Lung (tissue), 12 donors: ENCODE measurements around the gene ERMARD. TPM values are rescaled to one million over a fixed set of nuclear protein-coding genes. Genes with fewer than 3 reads are reported as not detected.

Experiments used
- ATAC-seq: fragments of 200-7000 bp; cut with Tn5 transposase; one replicate; pipeline ENCODE4 v1.9.1; 2020; ENCODE audit warnings: moderate number of reproducible peaks; ENCODE audit not compliant: insufficient read depth, low FRiP score
- DNase-seq, 3 donors: peaks; one replicate each; pipeline ENCODE4 v3.0.0-alpha.2; 2013 to 2017
- H3K27ac ChIP-seq, 2 donors: one replicate each; pipeline ENCODE4 v1.5.1; 2013; ENCODE audit warnings: mild to moderate bottlenecking in 2 of 2, moderate library complexity in 2 of 2, control low read depth in 1 of 2, inconsistent platforms in 1 of 2, low read depth in 1 of 2, low read length in 1 of 2
- H3K27me3 ChIP-seq, 3 donors: one replicate each; pipeline ENCODE4 v1.5.1; 2013; ENCODE audit warnings: low read length in 2 of 3; ENCODE audit not compliant: control insufficient read depth in 3 of 3, insufficient read depth in 3 of 3
- H3K36me3 ChIP-seq, 4 donors: one replicate each; pipeline ENCODE4 v1.5.1; 2013; ENCODE audit warnings: low read length in 4 of 4, mild to moderate bottlenecking in 1 of 4, moderate library complexity in 1 of 4; ENCODE audit not compliant: control insufficient read depth in 4 of 4, insufficient read depth in 4 of 4
- H3K4me1 ChIP-seq, 5 donors: one replicate each; pipeline ENCODE4 v1.5.1; 2013; ENCODE audit warnings: low read length in 5 of 5, mild to moderate bottlenecking in 2 of 5, moderate library complexity in 1 of 5; ENCODE audit not compliant: control insufficient read depth in 5 of 5, insufficient read depth in 5 of 5
- H3K4me3 ChIP-seq: one replicate; pipeline ENCODE4 v1.5.1; 2013; ENCODE audit warnings: mild to moderate bottlenecking, control low read depth, moderate library complexity
- H3K9ac ChIP-seq, 2 donors: one replicate each; pipeline ENCODE4 v1.5.1; 2013; ENCODE audit warnings: low read length in 2 of 2, control low read depth in 1 of 2; ENCODE audit not compliant: insufficient read depth in 1 of 2
- H3K9me3 ChIP-seq, 4 donors: one replicate each; pipeline ENCODE4 v1.5.1; 2013; ENCODE audit warnings: low read length in 3 of 4, mild to moderate bottlenecking in 1 of 4, moderate library complexity in 1 of 4; ENCODE audit not compliant: control insufficient read depth in 4 of 4, insufficient read depth in 3 of 4
- WGBS, 2 donors: extraction: QIAGEN DNeasy Blood & Tissue Kit; methylation state at CpG; one replicate each; pipeline ENCODE4 v1.1.7; 2013; 5-methylcytosine and 5-hydroxymethylcytosine counted together
- polyA plus RNA-seq, 2 donors: library from polyadenylated mRNA; stranded (reverse); fragments of 200-250 nt; gene quantifications; one replicate each; pipeline ENCODE4 v1.2.1, GENCODE V29; 2013
- total RNA-seq, 2 donors: library from RNA; depleted of rRNA in 1 of 2; stranded (reverse); fragments of >200 nt in 1 of 2; gene quantifications; one replicate each; pipeline ENCODE4 v1.2.1, GENCODE V29; 2014 to 2021
- TF ChIP-seq, protein P1 (sequence below): IDR thresholded peaks from 2 replicates; pipeline ENCODE4 v1.5.1; 2012; ENCODE audit warnings: mild to moderate bottlenecking; ENCODE audit errors: control extremely low read depth, extremely low read depth
- donor health status: control.
- donor health status: control.
- donor health status: Bipolar disorder and iron deficiency.
- donor health status: healthy.
- donor health status: DM: yes; HTN: yes; CAD: no.

The ERMARD gene
- total and polyA plus RNA-seq, 4 donors = 18.7 to 55.3 (median 32.9) TPM

DNA sequence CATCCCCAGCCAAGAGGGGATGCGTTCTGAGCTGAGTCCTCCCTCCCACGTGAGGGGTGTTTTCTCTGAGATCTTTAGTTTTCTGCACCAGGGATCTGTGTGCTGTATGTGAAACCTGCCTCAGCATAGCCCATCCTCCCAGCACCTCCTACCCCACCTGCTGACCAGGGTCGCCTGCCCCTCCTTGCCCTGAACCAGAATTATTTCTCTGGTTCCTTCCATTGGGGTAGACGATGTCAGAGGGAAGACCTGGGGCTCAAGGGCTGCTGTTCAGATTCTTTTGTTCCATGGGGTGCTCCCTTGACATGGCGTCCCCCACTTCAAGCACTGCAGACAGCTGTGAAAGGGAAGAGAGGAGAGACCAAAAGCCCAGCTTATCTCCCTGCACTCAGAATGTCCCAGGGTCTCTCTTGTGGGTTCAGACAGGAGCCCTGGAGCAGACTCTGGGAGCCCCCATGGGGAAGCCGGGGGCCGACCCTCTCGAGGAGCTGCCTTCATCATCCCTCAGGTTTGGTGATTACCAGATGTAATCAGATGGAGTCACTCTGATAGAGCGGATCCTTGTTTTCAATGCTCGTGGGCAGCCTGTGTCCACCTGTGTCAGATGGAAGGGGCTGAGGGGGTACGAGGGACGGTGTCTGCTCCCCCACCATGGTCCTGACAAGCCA lies 74.3 kb downstream of the ERMARD start:
- ATAC-seq = no peak
- no peak for DNase-seq
- Histone ChIP-seq H3K27ac (no peak overlapping the region), H3K9me3 (no peaks in the 10 kb centered on the region), H3K4me3 (no peak overlapping the region), H3K27me3 (peaks cover 0 to 2% (median 0%) of the 10 kb centered on the region in 3 donors), H3K9ac (no peak overlapping the region), H3K4me1 (no peaks in the 10 kb centered on the region), H3K36me3 (no peaks in the 10 kb centered on the region)
- TF ChIP-seq, protein P1, sequence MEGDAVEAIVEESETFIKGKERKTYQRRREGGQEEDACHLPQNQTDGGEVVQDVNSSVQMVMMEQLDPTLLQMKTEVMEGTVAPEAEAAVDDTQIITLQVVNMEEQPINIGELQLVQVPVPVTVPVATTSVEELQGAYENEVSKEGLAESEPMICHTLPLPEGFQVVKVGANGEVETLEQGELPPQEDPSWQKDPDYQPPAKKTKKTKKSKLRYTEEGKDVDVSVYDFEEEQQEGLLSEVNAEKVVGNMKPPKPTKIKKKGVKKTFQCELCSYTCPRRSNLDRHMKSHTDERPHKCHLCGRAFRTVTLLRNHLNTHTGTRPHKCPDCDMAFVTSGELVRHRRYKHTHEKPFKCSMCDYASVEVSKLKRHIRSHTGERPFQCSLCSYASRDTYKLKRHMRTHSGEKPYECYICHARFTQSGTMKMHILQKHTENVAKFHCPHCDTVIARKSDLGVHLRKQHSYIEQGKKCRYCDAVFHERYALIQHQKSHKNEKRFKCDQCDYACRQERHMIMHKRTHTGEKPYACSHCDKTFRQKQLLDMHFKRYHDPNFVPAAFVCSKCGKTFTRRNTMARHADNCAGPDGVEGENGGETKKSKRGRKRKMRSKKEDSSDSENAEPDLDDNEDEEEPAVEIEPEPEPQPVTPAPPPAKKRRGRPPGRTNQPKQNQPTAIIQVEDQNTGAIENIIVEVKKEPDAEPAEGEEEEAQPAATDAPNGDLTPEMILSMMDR = no peak
- 87 to 88% methylated on average over 12 of the region's 12 CpGs for WGBS, 2 donors

DNA sequence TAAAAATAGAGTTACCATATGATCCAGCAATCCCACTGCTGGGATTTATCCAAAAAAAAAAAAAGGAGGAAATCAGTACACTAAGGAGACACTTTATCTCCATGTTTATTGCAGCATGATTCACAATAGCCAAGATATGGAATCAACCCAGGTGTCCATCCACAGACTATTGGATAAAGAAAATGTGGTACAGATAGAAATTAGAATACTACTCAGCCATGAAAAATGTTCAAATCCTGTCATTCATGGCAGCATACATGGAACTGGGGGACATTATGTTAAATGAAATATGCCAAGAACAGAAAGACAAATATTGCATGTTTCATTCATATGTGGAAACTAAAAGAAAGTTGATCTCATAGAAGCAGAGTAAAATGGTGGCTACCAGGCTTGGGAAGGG lies 75.3 kb downstream of the ERMARD start:
- no peak overlapping the region for H3K4me3 ChIP-seq
- ATAC-seq = no peak
- H3K9me3 ChIP-seq = no peaks in the 10 kb centered on the region
- DNase-seq = no peak
- H3K4me1 ChIP-seq = no peaks in the 10 kb centered on the region
- no peak overlapping the region for H3K27ac ChIP-seq
- H3K36me3 ChIP-seq = no peaks in the 10 kb centered on the region
- peaks cover 0 to 6% (median 0%) of the 10 kb centered on the region in 3 donors for H3K27me3 ChIP-seq
- H3K9ac ChIP-seq = no peak overlapping the region
- TF ChIP-seq, protein P1 = no peak

DNA sequence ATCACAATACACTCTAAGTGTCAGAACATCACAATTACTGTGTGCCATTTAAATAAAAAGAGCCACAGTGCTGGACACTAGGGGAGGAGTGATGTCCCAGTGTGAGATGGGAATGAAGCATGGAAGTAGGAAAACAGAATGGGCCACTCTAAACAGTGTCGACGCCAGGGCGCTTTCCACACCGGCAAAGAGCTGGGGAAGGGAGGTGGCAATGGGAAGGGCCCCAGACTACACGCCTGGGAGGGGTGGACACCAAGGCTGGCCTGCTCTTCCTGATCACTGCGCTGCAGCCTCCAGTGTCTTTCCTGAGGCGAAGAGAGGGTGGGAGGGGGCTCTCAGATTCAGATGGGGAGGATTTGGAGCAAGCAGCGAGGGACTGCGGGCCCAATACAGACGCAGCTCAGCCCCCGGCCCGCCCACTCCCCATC lies 75.9 kb downstream of the ERMARD start:
- Histone ChIP-seq H3K4me3 (no peak overlapping the region), H3K27me3 (peaks cover 0 to 6% (median 0%) of the 10 kb centered on the region in 3 donors), H3K36me3 (no peaks in the 10 kb centered on the region), H3K27ac (no peak overlapping the region), H3K9ac (no peak overlapping the region), H3K9me3 (no peaks in the 10 kb centered on the region), H3K4me1 (peaks cover 0 to 4% (median 0%) of the 10 kb centered on the region in 5 donors)
- DNase-seq (no peak), ATAC-seq (no peak)
- 62 to 69% methylated on average over 12 of the region's 12 CpGs for WGBS, 2 donors
- TF ChIP-seq, protein P1 = no peak

DNA sequence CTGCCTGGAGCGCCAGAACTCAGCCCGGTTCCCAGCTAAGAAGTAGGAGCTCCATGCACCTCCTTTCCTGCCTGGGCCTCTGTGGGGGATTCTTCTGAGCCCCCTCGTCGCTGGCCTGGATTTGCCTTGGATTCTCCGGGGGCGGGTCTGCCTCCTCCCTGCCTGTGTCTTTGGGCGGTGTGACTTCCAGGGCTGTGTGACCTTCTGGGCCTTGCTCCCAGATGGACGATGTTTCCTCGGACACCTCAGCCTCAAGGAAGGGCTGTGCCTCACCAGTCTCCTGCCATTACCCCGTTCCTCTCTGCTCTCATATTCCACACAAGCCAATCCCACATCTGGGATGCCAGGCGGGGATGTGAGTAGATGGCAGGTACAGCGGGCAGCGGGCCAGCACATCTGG lies 76.8 kb downstream of the ERMARD start:
- peaks cover 0 to 4% (median 0%) of the 10 kb centered on the region in 5 donors for H3K4me1 ChIP-seq
- H3K9ac ChIP-seq = no peak overlapping the region
- ATAC-seq (no peak), DNase-seq (no peak)
- H3K36me3 ChIP-seq = no peaks in the 10 kb centered on the region
- no peaks in the 10 kb centered on the region for H3K9me3 ChIP-seq
- no peak overlapping the region for H3K4me3 ChIP-seq
- H3K27me3 ChIP-seq = peaks cover 0 to 6% (median 0%) of the 10 kb centered on the region in 3 donors
- H3K27ac ChIP-seq = no peak overlapping the region
- WGBS, 2 donors = 83 to 90% methylated on average over 13 of the region's 13 CpGs
- TF ChIP-seq, protein P1 = no peak
